HG03432 (cell line): Measurements from ENCODE around the gene GPR17.

ENCODE experiments used
- ATAC-seq: cut with Tn5 transposase; IDR thresholded peaks from one replicate; pipeline ENCODE4 v1.9.1; 2021; ENCODE audit warnings: mild to moderate bottlenecking, moderate library complexity; ENCODE audit not compliant: unreplicated experiment

Gene GPR17

DNA sequence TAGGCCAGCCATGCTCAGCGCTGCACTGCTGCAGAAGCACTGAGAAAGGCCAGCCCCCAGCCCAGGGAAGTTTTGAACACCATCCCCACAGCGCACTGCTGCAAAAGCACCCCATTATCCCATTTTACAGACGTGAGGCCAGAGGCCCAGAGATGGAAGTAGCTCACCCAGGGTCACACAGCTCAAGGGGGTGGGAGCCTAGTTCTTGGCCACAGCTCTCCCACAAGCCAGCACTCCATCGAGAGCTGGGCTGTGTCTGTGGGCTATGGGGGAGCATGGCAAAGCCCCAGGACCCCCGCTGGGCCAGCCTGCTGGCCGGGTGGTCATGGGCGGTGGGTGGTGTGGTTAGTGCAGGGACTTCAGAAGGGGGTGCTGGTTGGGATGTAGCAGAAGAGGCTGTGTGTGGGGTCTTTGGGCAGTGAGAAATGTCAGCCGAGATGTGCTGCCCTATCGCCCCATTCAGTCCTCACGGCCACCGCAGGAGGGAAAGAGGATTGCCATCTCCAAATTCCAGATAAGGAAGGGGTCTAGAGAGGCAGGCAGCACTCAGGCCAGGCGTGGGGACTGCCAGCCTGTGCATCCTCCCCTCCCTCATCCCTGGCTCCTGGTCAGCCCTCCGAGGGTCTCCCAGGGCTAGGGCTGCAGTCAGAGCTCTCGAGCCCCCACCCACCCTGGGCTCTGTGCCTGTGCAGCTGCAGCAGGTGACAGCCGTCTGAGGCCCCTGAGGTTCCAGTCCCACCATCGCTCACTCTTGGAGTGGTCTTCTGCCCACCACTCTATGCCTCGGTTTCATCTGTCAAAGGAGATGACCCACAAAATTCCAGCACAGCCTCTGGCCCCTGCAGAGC, 17.0 kb upstream of the GPR17 start:
- ATAC-seq: no peak

DNA sequence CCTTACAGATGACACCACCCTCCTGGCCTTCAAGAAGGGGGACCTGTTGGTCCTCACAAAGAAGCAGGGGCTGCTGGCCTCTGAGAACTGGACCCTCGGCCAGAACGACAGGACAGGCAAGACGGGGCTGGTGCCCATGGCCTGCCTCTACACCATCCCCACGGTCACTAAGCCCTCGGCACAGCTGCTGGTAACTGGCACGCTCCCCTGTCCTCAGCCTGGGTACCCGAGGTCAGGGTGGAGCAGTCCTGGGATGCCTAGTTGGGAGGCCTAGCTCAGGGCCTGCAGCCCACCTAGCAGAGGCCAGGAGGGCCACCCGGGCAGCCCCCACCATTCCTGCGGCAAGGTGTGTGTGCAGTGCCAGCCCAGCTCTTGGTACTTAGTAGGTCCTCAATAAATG, 16.3 kb upstream of the GPR17 start:
- ATAC-seq: no peak

DNA sequence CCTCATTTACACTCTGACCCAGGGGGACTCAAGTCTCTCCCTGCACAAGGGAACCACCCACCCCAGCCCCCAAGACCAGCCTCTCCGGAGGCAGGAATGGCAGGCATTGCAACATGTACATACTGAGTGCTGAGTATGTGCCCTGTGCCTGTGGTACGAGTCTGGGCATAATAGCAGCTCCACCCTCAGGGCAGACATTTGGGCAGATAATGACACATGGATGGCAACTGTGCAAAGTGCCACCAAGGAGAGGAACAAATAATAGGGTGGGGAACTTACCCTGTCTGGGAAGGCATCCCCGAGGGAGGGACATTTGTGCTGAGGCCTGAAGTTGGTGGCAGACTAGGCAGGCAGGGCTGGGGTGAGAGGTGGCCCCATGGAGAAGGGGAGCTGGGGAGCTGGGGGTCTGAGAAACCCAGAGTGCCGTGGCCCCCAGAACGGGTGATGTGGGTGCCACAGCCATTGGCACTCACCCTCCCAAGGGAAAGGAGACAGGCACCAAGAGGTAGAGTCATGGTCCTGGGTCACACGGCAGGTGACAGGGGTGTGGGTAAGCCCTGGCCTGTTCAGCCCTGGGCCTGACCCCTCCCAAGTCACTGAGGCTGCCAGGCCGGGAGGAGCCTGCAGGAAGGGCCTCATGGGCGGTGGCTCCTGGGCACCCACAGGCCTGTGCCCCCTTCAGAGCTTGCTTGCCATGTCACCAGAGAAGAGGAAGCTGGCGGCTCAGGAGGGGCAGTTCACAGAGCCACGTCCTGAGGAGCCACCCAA, 15.7 kb upstream of the GPR17 start:
- no peak for ATAC-seq

DNA sequence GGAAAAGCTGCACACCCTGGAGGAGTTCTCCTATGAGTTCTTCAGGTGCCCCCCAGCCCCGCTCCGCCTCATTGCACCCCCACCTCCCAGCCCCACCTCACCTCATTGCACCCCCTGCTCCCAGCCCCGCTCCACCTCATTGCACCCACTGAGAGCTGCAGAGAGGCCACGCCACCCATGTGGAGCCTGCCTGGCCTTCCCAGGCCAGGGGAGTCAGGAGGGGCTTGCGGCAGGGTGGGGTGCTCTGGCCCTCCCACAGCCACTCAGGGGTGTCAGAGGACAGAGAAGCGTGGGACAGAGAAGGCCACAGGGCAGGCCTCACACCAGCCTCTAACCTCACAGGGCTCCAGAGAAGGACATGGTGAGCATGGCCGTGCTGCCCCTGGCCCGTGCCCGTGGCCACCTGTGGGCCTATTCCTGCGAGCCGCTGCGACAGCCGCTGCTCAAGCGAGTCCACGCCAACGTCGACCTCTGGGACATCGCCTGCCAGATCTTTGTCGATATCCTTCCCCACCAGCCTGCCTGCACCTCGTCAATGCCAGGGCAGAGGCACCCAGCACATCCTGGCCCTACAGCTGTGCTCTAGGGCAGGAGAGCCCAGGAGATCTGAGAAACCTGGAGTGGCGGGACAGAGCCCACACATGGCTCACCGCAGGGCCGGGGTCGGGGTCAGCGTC, 15.0 kb upstream of the GPR17 start:
- no peak for ATAC-seq

DNA sequence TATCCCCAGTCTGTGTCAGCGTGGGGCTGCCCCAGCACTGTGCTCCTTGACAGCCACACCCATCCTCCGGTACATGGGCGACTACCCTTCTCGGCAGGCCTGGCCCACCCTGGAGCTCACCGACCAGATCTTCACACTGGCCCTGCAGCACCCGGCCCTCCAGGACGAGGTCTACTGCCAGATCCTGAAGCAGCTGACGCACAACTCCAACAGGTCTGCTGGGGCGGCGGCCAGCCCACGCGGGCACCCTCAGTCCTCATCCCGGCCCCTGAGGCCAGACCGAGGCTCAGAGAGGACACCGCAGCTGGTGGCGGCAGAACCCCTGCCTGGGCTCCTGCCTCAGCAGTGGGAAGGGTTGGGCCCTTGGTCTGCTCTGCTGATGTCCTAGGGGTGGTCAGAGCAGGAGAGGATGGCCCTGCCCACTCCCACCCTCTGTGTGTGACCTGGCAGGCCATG, 14.4 kb upstream of the GPR17 start:
- ATAC-seq: no peak

DNA sequence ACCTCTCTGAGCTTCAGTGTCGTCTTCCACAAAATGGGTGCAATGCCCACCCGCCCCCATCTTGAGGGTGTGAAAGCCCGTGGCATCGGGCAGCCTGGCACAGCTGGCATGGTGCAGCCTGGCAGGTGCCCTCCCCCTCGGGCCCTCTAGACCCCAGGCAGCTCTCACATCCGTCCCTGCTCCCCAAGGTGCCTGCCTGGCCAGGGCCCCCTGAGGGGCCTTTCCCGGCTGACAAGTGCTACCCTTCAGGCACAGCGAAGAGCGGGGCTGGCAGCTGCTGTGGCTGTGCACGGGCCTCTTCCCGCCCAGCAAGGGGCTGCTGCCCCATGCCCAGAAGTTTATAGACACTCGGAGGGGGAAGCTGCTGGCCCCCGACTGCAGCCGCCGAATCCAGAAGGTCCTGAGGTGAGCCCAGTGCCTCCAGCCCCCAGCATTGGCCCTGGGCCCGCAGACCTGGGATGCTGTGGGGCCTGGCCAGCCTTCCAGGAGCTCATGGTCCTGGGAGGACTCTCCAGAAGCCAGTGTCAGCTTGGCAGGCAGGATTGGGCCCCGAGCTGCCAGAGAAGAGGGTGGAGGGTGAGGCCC, 13.9 kb upstream of the GPR17 start:
- no peak for ATAC-seq

DNA sequence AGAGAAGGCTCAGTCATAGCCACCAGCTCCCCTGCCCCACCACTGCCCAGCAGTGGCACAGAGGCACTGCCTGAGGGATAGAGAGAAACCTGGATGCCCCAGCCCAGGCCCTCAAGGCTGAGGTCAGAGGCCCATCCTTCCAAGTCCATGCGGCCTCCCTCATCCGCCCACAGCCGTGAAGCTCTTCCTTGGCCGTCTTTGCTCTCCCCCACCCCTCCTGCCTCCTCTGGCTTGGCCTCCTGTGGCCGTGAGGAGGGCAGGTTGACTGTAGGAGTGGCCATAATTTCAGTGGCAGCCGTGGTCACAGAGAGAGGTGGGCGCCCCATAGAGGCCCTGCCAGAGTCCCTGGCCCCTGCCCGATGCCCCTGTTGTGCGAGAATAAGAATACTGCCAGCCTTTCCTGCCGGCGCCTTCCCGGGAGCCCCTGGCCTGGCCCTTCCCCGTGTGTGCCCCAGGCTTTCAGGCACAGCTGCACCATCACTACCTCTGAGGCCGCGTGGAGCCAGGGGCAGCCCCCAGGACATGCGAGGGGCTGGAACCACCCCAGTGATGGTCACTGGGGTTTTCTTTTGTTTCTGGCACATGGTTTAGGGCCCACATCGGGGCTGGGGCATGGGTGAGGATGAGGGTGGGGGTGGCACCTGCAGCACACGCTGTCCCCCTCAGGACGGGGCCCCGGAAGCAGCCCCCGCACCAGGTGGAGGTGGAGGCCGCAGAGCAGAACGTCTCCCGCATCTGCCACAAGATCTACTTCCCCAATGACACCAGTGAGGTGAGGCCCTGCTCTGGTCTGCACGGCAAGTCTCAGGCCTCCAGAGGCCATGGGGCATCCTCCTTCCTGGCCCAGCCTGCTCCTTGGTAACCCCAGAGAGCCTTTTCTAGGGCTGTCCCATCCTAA, 13.1 kb upstream of the GPR17 start:
- peak; percentile 53 for ATAC-seq

DNA sequence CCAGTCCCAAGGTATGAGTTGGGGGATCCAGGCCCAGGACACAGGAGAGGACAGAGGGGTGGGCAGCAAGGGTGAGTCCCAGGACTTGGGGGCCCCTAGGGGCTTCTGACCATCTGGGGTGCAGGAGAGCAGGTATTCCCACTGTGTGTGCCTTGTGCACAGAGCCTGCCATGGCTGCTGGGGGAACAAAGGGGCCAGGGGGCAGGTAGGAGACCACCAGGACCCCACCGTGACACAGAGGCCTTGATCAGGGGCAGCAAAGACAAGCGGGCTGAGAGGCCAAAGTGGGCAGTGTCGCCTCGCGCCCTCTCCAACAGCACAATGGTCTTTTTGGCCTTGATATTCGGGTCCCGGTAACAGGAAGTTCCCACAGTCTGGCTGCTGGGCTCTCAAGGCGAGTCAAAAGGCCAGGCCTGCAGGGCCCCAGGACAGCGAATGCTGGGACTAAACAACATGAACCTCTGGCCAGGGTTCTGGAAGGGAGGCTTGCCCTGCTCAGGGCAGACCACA, 12.3 kb upstream of the GPR17 start:
- ATAC-seq: no peak

DNA sequence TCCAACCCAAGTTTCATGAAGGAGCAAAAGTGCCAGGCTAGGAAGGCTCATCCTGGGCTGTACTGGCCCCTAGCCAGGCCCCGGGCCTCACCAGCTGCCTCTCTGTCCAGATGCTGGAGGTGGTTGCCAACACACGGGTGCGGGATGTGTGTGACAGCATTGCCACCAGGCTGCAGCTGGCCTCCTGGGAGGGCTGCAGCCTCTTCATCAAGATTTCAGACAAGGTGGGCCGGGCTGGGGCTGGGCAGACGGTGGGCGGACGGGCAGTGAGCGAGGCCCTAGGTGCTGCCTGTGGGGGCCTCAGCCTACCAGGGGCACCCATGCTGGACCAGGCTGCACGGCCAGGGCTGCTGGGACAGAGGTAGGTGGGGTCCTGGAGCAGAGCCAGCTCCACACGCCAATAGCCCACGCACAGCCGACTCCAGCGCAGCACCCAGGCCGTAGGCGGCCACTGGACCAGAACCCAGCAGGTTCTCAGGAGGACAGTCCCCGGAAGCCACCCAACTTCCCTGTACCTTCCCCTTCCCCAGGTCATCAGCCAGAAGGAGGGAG, 11.8 kb upstream of the GPR17 start:
- no peak for ATAC-seq

DNA sequence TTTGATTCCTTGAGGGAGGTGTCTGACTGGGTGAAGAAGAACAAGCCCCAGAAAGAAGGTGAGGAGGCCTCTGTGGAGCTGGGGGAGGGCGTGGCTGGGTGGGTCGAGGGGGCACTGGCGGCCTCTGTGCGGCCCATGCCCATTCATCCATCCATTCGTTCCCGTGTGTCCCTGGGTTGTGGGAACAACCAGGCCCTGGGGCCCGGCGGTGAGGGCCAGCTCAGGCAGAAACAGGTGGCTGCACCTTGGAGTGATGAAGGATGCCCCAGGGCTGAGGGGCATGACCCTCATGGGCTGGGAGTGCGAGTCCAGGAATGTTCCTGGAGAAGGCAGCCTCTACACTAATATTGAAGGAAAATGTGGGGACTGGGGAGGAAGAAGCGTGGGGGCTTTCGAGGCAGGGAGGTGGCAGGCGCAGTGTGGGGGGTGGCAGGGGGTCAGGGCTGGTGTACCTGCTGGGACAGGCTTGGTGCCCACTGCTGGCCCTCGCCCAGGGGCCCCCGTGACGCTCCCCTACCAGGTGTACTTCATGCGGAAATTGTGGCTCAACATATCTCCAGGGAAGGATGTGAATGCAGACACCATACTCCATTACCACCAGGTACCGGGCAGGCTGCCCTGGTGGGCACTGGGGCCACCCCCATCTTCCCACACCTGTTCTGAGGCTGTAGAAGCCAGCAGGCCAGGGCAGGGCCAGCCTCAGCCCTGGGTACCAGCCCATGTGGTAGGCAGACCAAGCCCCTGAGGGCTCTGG, 11.2 kb upstream of the GPR17 start:
- ATAC-seq: no peak

DNA sequence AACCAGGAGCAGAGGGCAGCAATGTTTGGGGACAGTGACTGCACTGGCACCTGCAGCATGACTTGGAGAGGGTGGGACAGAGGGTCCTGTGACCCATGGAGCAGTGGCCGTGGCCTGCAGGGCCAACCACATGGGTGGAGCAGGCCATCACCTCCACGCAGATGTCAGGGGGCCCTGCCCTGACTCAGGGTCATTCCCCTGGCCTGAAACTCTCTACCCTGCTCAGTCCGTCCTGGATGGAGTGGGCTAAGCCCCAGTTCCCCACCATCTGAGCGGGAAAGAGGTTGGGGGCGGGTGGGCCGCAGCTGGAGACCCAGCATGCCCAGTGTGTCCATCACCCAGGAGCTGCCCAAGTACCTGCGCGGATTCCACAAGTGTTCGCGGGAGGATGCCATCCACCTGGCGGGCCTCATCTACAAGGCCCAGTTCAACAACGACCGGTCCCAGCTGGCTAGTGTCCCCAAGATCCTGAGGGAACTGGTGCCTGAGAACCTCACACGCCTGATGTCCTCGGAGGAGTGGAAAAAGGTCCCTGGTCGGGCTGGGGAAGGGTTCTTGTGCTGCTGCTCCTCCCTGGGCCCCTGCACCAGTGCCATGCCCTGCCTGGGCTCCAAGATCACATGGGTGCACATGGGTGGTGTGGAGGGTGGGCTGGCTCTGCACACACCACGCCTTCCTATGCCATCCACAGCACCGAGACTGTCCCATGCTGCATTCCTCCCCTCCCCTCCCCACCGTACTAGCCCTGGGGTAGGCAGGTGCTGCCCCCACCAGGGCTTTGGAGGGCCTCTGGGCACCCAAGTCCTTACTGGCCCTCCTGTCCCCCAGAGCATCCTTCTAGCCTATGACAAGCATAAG, 10.3 kb upstream of the GPR17 start:
- ATAC-seq: no peak

DNA sequence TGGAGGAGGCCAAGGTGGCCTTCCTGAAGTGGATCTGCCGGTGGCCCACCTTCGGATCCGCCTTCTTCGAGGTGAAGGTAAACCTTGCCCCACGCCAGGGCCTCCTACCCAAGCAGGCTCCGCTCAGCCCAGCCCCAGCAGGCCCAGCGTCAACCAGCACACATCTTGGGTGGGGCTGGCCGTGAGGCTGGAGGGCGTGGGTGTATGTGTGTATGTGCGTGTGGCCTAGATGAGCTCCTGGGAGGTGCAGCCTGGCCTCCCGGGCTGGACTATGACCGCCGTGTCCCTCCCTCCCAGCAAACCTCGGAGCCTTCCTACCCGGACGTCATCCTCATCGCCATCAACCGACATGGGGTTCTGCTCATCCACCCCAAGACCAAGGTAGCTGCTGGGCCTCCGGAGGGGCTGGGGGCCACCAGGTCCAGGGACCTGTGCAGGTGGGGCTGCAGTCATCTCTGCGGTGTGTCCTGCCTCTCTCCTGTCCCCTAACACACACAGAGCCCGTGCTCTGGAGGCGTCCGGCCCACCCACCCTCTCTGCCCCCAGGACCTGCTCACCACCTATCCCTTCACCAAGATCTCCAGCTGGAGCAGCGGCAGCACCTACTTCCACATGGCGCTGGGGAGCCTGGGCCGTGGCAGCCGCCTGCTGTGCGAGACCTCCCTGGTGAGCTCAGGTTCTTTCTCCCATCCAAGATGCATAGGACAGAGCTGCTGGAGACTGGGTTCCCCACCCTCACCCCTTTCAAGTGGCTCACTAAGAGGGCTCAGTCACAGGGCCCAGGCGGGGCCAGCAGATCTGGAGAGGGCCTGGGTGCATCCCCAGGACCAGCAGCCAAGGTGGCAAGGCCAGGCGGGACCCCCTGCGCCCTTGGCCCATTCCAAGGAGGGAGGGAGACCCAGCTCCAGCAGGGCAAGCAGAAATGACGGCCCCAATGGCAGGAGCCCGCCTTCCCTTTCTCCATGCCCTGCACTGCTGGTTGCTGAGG, 9.4 kb upstream of the GPR17 start:
- no peak for ATAC-seq

DNA sequence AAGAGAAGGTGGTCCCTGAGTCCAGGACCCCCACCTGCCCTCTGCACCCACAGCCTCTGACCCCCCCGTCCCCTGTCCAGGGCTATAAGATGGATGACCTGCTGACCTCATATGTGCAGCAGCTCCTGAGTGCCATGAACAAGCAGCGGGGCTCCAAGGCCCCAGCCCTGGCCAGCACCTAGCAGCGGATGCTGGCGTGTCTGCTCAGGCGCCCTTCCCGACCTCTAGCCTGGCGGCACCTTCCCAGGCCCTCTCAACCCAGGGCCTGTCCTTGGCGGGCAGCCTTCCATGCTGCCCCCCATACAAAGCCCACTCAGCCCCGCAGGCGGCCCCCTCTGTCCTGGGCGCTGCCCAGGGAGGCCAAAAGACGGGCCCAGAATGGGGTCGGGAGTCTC, 8.7 kb upstream of the GPR17 start:
- ATAC-seq: no peak

DNA sequence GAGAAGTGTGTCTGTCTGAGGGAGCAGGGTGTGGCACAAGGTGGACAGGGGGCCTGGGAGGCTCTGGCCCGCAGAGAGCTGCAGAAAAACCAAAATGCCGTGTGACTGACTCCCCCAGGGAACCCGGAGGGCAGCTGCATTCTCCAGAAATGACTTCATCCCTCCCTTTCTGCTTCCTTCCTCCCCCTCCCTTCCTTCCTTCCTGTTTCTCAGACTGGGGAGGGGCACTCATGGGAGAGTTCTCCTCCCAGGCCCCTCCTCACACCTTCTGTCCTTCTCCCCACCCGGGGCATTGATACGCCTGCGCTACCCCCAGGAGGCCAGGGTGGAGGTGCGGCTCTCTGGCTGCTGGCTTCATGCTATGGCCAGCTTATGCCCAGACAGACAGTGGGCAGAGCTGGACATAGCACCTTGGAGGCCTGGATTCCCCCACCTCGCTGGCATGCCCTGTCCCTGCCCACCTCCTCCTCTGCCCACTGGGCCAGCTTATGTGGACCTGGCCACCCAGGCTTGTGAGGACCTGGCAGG, 8.2 kb upstream of the GPR17 start:
- ATAC-seq: no peak

DNA sequence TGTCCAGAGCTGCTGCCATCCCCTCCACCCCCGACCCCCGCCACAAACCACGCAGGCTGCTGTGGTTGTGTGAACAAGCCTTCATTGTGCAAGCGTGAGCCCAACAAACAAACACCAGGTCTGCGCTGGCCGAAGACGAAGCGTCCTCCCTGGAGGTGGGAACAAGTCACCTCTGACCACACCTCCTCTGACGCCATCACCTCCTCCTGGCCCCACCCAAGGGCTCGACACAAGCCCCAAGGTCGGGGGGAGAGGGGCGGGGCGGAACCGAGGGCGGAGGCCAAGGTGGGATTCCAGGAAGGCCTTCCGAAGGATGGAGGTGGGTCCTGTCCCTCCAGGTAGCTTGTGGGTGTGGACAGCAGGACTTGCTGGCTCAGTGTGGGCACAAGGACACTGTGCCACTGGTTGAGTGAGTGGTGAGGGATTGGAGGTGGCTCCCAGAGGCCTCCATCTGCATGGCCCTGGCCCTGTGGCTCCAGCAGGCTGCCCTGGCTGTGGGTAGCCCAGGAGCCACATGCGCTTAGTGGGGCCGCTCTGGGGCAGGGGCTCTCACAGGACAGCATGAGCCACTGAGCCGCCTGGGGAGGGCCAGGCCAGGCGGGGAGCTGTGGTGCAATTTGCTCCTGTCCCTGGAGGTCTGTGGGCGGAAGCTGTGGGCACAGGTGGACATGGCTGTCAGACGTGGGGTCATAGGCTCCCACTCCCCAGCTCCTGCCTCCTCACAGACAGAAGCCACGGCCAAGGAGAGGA, 7.4 kb upstream of the GPR17 start:
- ATAC-seq: no peak

DNA sequence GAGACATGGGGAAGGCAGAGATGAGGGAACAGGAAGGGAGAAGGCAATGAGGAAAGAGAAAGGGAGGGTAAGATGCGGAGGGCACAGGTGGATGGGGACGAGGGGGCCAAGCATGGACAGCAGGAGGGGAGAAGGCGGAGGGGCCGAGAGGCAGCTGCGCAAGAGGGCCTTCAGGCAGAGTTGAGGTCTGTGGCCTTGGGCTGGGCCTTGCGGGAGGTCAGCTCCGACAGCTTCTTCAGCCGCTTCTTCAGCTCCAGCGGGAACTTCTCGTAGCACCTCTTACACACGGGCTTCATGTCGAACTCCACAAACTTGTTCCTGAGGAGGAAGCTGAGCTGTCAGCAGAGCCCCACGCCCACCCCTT, 6.9 kb upstream of the GPR17 start:
- ATAC-seq: no peak
